ENCODE data around the gene TBC1D3E. TPM values are rescaled to one million over a fixed set of nuclear protein-coding genes. Genes with fewer than 3 reads are reported as not detected.
"Not testable (repeated sequence)": the region's sequence is repeated elsewhere in the genome, so short reads cannot be mapped to it uniquely, and the experiment has no call there.

TBC1D3E gene
- total and polyA plus RNA-seq, 10 of the 15 experiments (the other 5 are each of a cell fraction or from before 2014, with no cell fraction given) = 0.04 TPM; not detected in 9

DNA sequence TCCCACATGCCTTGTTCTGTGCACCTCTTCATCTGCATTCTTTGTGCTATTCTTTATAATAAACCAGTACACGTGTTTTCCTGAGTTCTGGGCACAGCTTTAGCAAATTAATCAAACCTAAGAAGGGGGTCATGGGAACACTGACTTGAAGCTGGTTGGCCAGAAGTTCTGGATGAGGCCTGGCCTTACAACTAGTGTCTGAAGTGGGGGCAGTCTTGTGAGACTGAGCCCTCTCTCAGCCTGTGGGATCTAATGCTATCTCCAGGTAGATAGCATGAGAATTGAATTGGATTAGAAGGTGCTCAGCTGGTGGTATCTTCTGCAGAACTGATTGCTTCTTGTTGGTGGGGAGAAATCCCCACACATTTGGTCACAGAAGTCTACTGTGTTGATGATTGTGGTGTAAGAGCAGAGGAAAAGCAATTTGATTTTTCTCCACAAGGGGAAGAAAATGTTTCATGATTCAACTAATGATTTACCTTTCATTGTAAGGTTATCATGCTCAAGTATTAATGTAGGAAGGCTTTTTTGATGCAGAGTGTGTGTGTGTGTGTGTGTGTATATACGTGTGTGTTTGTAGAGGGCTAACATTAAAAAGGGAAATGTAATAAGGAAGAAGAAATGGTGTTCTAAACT, 33.6 kb upstream of the TBC1D3E start:
- not testable (repeated sequence) for H2AFZ ChIP-seq (ENCODE audit: control insufficient read depth, low read depth, low read length)

DNA sequence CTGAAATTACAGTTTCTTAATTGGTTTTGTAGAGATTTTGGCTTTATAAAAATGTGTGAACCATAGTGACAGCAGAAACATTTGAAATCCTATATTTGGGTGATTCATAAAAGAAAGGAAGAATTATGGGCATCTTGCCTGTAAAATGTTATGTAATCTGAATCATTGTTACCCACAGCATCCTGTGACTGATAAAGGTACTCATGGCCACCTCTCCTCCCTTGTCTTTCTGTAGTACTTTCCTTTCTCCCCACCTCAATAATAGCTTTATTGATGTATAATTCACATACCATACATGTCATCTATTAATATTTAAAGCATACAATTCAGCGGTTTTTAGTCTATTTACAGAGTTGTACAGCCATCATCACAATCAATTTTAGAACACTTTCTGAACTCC, 28.5 kb upstream of the TBC1D3E start:
- DNase-seq (ENCODE audit: low read depth, low spot score); RAD21 ChIA-PET (ENCODE audit: unreplicated experiment); H2AFZ ChIP-seq (ENCODE audit: control insufficient read depth, low read depth, low read length); POLR2A ChIA-PET; in situ Hi-C loops (cut with MboI); ATAC-seq; SMC1A ChIA-PET (ENCODE audit: uncharacterized antibody, unreplicated experiment); H3K9me3 ChIP-seq (replicated peaks; ENCODE audit: control insufficient read depth, insufficient read depth, low read length); H3K4me3 ChIP-seq; BruUV-seq (replicated peaks); H3K27ac ChIP-seq (ENCODE audit: control insufficient read depth, insufficient read depth); H4K20me1 ChIP-seq (ENCODE audit: control insufficient read depth, insufficient read depth); H3K4me1 ChIP-seq (ENCODE audit: control insufficient read depth, insufficient read depth, low read length); H3K79me2 ChIP-seq (ENCODE audit: control insufficient read depth, insufficient read depth, low read length); H3K27me3 ChIP-seq (replicated peaks in 1 of 2; ENCODE audit: control insufficient read depth in 2 of 2, insufficient read depth in 2 of 2, low read length in 1 of 2); FAIRE-seq; CTCF ChIA-PET; H3K9ac ChIP-seq (ENCODE audit: control insufficient read depth, insufficient read depth, low read length); intact Hi-C loops (cut with micrococcal nuclease; ENCODE audit: unreplicated experiment); H3K36me3 ChIP-seq (ENCODE audit: control insufficient read depth in 2 of 2, insufficient read depth in 2 of 2, low read length in 1 of 2); H3K4me2 ChIP-seq (ENCODE audit: control insufficient read depth, insufficient read depth): not testable (repeated sequence)
- no CpG with 5 or more reads among the region's 1 CpG for WGBS (ENCODE audit: insufficient coverage, insufficient replicate concordance, low lambda C conversion rate, missing lambda C conversion rate)

More for the DNA sequence above, 33.6 kb upstream of the TBC1D3E start:
- ATAC-seq; H3K79me2 ChIP-seq (ENCODE audit: control insufficient read depth, insufficient read depth, low read length); FAIRE-seq; H3K36me3 ChIP-seq (ENCODE audit: control insufficient read depth in 2 of 2, insufficient read depth in 2 of 2, low read length in 1 of 2); H4K20me1 ChIP-seq (ENCODE audit: control insufficient read depth, insufficient read depth); SMC1A ChIA-PET (ENCODE audit: uncharacterized antibody, unreplicated experiment); H3K4me2 ChIP-seq (ENCODE audit: control insufficient read depth, insufficient read depth); H3K27ac ChIP-seq (ENCODE audit: control insufficient read depth, insufficient read depth); in situ Hi-C loops (cut with MboI); H3K4me1 ChIP-seq (ENCODE audit: control insufficient read depth, insufficient read depth, low read length); H3K27me3 ChIP-seq (replicated peaks in 1 of 2; ENCODE audit: control insufficient read depth in 2 of 2, insufficient read depth in 2 of 2, low read length in 1 of 2); RAD21 ChIA-PET (ENCODE audit: unreplicated experiment); H3K9me3 ChIP-seq (replicated peaks; ENCODE audit: control insufficient read depth, insufficient read depth, low read length); intact Hi-C loops (cut with micrococcal nuclease; ENCODE audit: unreplicated experiment); BruUV-seq (replicated peaks); POLR2A ChIA-PET; DNase-seq (ENCODE audit: low read depth, low spot score); H3K9ac ChIP-seq (ENCODE audit: control insufficient read depth, insufficient read depth, low read length); CTCF ChIA-PET; H3K4me3 ChIP-seq: not testable (repeated sequence)
- WGBS (ENCODE audit: insufficient coverage, insufficient replicate concordance, low lambda C conversion rate, missing lambda C conversion rate) = no CpG with 5 or more reads among the region's 2 CpGs

GRCh38 chr17:38119829-38120228, 7.9 kb upstream of the TBC1D3E start:
- in situ Hi-C loops (cut with MboI); H3K27me3 ChIP-seq (replicated peaks in 1 of 2; ENCODE audit: control insufficient read depth in 2 of 2, insufficient read depth in 2 of 2, low read length in 1 of 2); ATAC-seq; H3K36me3 ChIP-seq (ENCODE audit: control insufficient read depth in 2 of 2, insufficient read depth in 2 of 2, low read length in 1 of 2); H3K9me3 ChIP-seq (replicated peaks; ENCODE audit: control insufficient read depth, insufficient read depth, low read length); H3K27ac ChIP-seq (ENCODE audit: control insufficient read depth, insufficient read depth); intact Hi-C loops (cut with micrococcal nuclease; ENCODE audit: unreplicated experiment); BruUV-seq (replicated peaks); CTCF ChIA-PET; H2AFZ ChIP-seq (ENCODE audit: control insufficient read depth, low read depth, low read length); FAIRE-seq; POLR2A ChIA-PET; H3K4me2 ChIP-seq (ENCODE audit: control insufficient read depth, insufficient read depth); DNase-seq (ENCODE audit: low read depth, low spot score); H3K79me2 ChIP-seq (ENCODE audit: control insufficient read depth, insufficient read depth, low read length); RAD21 ChIA-PET (ENCODE audit: unreplicated experiment); H3K4me1 ChIP-seq (ENCODE audit: control insufficient read depth, insufficient read depth, low read length); H3K4me3 ChIP-seq; SMC1A ChIA-PET (ENCODE audit: uncharacterized antibody, unreplicated experiment); H4K20me1 ChIP-seq (ENCODE audit: control insufficient read depth, insufficient read depth); H3K9ac ChIP-seq (ENCODE audit: control insufficient read depth, insufficient read depth, low read length): not testable (repeated sequence)
- no CpG with 5 or more reads among the region's 1 CpG for WGBS (ENCODE audit: insufficient coverage, insufficient replicate concordance, low lambda C conversion rate, missing lambda C conversion rate)

DNA sequence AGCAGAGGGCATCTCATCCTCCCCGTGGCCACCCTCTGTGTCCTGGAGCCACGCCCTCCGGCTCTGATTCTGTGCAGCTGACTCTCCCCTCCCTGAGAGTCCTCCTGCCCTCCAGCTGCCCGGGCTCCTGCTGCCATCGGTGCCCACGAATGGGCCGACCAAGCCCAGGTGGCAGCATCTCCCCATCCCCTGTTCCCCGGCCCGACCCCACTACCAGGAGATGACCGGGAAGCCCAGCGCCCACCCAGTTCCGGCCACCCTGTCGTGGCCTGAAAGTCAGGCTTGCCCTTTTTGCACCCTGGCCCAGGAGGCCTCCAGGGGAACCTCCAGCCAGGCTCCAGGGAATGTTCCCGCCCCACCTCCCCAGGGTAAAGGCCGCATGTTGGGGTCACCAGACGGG, 7.1 kb downstream of the TBC1D3E start:
- CTCF ChIA-PET, POLR2A ChIA-PET: not testable (repeated sequence)

More for the DNA sequence above, 7.1 kb downstream of the TBC1D3E start:
- H4K20me1 ChIP-seq (ENCODE audit: control insufficient read depth, insufficient read depth); DNase-seq (ENCODE audit: low read depth, low spot score); SMC1A ChIA-PET (ENCODE audit: uncharacterized antibody, unreplicated experiment); H3K4me2 ChIP-seq (ENCODE audit: control insufficient read depth, insufficient read depth); H3K9ac ChIP-seq (ENCODE audit: control insufficient read depth, insufficient read depth, low read length); H3K4me1 ChIP-seq (ENCODE audit: control insufficient read depth, insufficient read depth, low read length); H3K27ac ChIP-seq (ENCODE audit: control insufficient read depth, insufficient read depth); RAD21 ChIA-PET (ENCODE audit: unreplicated experiment); H3K4me3 ChIP-seq; BruUV-seq (replicated peaks); H3K27me3 ChIP-seq (replicated peaks in 1 of 2; ENCODE audit: control insufficient read depth in 2 of 2, insufficient read depth in 2 of 2, low read length in 1 of 2); H3K36me3 ChIP-seq (ENCODE audit: control insufficient read depth in 2 of 2, insufficient read depth in 2 of 2, low read length in 1 of 2); H3K79me2 ChIP-seq (ENCODE audit: control insufficient read depth, insufficient read depth, low read length); H3K9me3 ChIP-seq (replicated peaks; ENCODE audit: control insufficient read depth, insufficient read depth, low read length); intact Hi-C loops (cut with micrococcal nuclease; ENCODE audit: unreplicated experiment); in situ Hi-C loops (cut with MboI); ATAC-seq; FAIRE-seq; H2AFZ ChIP-seq (ENCODE audit: control insufficient read depth, low read depth, low read length): not testable (repeated sequence)
- 50% methylated on average over 6 of the region's 16 CpGs for WGBS (ENCODE audit: insufficient coverage, insufficient replicate concordance, low lambda C conversion rate, missing lambda C conversion rate)

All from GM12878 (cell line).